Tibial nerve (tissue), 4 donors: ENCODE measurements around the gene HGS. TPM values are rescaled to one million over a fixed set of nuclear protein-coding genes. Genes with fewer than 3 reads are reported as not detected.

Source experiments
- DNase-seq, 2 donors: peaks; one replicate each; pipeline ENCODE4 v3.0.0-alpha.2; 2019; ENCODE audit warnings: low spot score in 2 of 2
- H3K27ac ChIP-seq, 4 donors: fragments of 200-600 bp; sonication (generic) in 3 of 4; one replicate each; pipeline ENCODE4 v1.5.1; 2017 to 2019; ENCODE audit warnings: mild to moderate bottlenecking in 1 of 4
- H3K27me3 ChIP-seq, 2 donors: fragments of 200-600 bp; sonication (generic) in 1 of 2; one replicate each; pipeline versions ENCODE4 v1.5.1 to v1.6.0; 2017 to 2019
- H3K36me3 ChIP-seq, 3 donors: fragments of 200-600 bp; sonication (generic); one replicate each; pipeline ENCODE4 v1.5.1; 2018 to 2019
- H3K4me1 ChIP-seq, 4 donors: fragments of 200-600 bp; sonication (generic) in 3 of 4; one replicate each; pipeline ENCODE4 v1.5.1; 2017 to 2019
- H3K4me3 ChIP-seq, 4 donors: fragments of 200-600 bp; sonication (generic) in 3 of 4; one replicate each; pipeline ENCODE4 v1.5.1; 2017 to 2019; ENCODE audit warnings: mild to moderate bottlenecking in 1 of 4, moderate library complexity in 1 of 4
- H3K9me3 ChIP-seq, 4 donors: fragments of 200-600 bp; sonication (generic) in 3 of 4; one replicate each; pipeline ENCODE4 v1.5.1; 2017 to 2019
- EP300 ChIP-seq, 2 donors: sonication (generic); formaldehyde crosslinking; IDR thresholded peaks; one replicate each; pipeline ENCODE4 v1.6.1; 2017; ENCODE audit warnings: antibody characterized with exemption in 2 of 2, mild to moderate bottlenecking in 1 of 2
- POLR2A ChIP-seq, 2 donors: fragments of 450-650 bp; IDR thresholded peaks; one replicate each; pipeline ENCODE4 v1.6.1; 2017; ENCODE audit warnings: antibody characterized with exemption in 2 of 2, mild to moderate bottlenecking in 2 of 2, moderate library complexity in 2 of 2
- WGBS, 2 donors: methylation state at CpG; one replicate each; pipeline ENCODE4 v1.1.5; 2018; 5-methylcytosine and 5-hydroxymethylcytosine counted together
- total RNA-seq, 4 donors: library from RNA; depleted of rRNA; stranded (reverse); fragments of >200 nt; gene quantifications; one replicate each; pipeline ENCODE4 v1.1.0, GENCODE V29; 2016
- TF ChIP-seq, protein P1 (sequence below), 5 experiments: fragments of 200-600 bp in 3 of 5; fragments of 450-650 bp in 2 of 5; sonication (generic) in 3 of 5; IDR thresholded peaks; one replicate each; pipeline ENCODE4 v1.5.1; 2016 to 2019; ENCODE audit warnings: antibody characterized with exemption in 5 of 5, mild to moderate bottlenecking in 3 of 5, moderate library complexity in 2 of 5

HGS gene
- total RNA-seq, 4 donors from 2014 or later: 75.2 to 166 (median 104) TPM

DNA sequence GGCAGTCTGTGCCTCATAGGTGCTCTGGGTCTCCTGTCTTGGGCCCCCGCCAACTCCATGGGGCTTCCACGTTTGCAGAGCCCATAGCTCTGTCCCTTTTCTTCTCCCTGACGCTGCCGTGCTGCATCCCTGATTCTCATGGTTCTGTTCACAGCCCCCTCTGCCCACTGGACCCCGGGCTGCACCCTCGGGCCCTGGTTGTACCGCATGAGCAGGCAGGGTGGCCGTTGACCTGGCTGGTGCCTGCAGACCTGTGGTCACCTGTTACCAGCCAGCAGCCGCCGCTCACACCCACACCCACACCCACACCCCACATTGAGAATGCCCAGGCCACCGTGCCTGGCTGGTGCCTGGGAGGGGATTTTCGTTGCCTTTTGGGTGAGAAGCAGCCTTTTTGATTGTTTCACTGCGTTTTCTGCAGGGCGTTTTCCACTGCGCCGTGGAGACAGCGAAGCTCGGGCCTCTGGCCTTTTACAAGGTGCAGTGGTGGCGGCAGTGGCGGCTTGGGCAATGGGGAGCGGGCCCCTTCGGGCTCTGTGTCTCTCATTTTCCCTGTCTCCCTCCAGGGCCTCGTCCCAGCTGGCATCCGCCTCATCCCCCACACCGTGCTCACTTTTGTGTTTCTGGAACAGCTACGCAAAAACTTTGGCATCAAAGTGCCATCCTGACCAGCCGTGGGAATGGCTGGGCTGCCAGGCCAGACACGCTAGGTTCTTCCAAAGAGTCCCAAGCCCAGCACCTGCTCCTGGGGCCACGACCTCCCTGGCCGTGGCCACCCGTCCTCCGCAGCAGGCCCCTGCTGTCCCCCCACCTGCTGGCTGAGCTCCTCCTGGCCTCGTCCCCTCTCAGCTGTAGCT is 35.8 kb downstream of the HGS start:
- TF ChIP-seq, protein P1, sequence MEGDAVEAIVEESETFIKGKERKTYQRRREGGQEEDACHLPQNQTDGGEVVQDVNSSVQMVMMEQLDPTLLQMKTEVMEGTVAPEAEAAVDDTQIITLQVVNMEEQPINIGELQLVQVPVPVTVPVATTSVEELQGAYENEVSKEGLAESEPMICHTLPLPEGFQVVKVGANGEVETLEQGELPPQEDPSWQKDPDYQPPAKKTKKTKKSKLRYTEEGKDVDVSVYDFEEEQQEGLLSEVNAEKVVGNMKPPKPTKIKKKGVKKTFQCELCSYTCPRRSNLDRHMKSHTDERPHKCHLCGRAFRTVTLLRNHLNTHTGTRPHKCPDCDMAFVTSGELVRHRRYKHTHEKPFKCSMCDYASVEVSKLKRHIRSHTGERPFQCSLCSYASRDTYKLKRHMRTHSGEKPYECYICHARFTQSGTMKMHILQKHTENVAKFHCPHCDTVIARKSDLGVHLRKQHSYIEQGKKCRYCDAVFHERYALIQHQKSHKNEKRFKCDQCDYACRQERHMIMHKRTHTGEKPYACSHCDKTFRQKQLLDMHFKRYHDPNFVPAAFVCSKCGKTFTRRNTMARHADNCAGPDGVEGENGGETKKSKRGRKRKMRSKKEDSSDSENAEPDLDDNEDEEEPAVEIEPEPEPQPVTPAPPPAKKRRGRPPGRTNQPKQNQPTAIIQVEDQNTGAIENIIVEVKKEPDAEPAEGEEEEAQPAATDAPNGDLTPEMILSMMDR (IDR thresholded peaks at IDR 0.05): no peak
- TF ChIP-seq POLR2A (IDR thresholded peaks at IDR 0.05) (no peak), EP300 (IDR thresholded peaks at IDR 0.05) (no peak)

DNA sequence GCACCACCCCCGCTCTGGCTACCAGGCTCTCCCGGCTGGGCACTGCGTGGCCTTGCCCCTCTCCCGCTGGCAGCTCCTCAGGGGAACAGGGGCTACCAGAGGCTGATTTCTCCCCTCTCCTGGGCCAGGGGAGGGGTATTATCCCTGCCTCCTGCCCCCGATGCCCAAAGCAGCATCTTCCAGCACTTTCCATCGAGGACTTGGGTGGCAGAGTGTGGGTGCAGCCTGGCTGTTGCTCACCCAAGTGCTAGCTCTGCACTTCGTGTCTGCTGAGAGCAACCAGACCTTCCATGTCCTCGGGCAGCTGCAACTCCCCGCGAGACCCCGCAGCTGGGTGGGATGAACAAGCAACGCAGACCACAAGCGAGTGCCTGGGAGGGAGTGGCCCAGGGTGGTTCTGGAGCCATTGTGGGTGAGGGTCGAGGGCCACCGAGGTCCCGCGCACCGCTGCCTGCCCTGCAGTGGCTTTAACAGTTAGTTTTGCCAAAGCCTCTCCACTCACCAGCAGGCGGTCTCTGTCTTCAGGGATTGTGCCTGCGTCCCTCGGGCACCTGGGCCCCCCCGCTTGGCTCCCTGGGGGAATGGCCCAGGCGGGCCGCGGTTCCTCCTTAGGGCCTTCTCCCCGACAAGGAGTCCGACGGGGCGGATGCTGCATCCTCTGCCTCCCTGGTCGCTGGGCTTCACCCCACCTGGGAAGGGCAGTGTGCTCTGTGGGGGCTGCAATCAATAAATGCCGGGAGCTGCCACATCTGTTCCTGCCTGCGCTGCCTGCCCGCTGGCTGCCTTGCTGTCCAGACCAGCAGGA is 36.7 kb downstream of the HGS start:
- 77 to 83% methylated on average over 23 to 29 of the region's 33 CpGs for whole genome bisulfite sequencing, 2 donors
- DNase-seq: no peak
- Histone ChIP-seq H3K4me3 (no peak overlapping the region), H3K36me3 (peaks cover 0 to 52% (median 0%) of the 10 kb centered on the region in 3 donors), H3K27ac (no peak overlapping the region), H3K27me3 (no peaks in the 10 kb centered on the region), H3K9me3 (no peaks in the 10 kb centered on the region), H3K4me1 (peaks cover 0 to 25% (median 7%) of the 10 kb centered on the region in 4 donors)
- TF ChIP-seq, protein P1 (IDR thresholded peaks at IDR 0.05): no peak
- TF ChIP-seq POLR2A (IDR thresholded peaks at IDR 0.05) (no peak), EP300 (IDR thresholded peaks at IDR 0.05) (no peak)

More for the DNA sequence above, 35.8 kb downstream of the HGS start:
- no peaks in the 10 kb centered on the region for H3K27me3 ChIP-seq
- H3K4me3 ChIP-seq: no peak overlapping the region
- no peak overlapping the region for H3K27ac ChIP-seq
- peaks cover 0 to 61% (median 0%) of the 10 kb centered on the region in 3 donors for H3K36me3 ChIP-seq
- no peaks in the 10 kb centered on the region for H3K9me3 ChIP-seq
- no peak for DNase-seq
- H3K4me1 ChIP-seq: peaks cover 0 to 34% (median 7%) of the 10 kb centered on the region in 4 donors
- 85 to 88% methylated on average over 33 of the region's 33 CpGs for WGBS, 2 donors

DNA sequence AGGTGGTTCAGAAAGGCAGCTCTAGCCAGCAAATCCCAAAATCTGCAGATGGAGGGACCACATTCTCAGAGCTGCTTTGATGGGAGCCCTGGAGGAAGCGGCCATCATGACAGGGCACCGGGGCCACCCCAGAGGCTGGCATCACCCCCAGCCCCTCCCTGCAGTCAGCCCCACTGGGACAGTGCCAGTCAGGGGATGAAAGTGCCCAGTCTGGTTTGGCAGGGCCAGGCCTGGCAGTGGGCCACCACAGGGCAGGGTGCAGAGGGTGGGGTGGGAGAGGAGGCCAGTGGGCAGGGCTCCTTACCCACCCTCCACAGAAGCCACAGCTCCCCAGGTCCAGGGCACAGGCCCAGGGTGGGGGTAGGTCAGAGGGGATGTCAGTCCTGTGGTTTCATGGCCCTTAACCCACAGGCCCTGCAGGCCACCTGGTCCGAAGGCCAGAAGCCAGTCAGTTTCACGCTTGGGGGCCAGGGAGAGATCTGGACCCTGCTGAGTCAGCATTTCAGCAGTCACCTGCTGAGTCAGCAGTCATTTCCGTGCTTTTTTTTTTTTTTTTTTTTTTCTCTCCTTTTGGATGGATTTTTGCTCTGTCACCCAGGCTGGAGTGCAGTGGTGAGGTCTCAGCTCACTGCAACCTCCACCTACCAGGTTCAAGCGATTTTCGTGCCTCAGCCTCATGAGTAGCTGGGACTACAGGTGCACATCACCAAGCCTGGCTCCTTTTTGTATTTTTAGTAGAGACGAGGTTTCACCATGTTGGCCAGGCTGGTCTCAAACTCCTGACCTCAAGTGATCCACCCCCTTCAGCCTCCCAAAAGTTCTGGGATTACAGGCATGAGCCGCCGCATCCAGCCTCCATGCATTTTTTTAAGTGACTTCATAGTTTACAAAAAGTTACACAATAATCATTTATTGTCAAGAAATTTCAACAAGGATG is 38.6 kb downstream of the HGS start:
- peaks cover 0 to 25% (median 7%) of the 10 kb centered on the region in 4 donors for H3K4me1 ChIP-seq
- H3K27me3 ChIP-seq: no peaks in the 10 kb centered on the region
- H3K4me3 ChIP-seq: no peak overlapping the region
- WGBS, 2 donors: 34 to 46% methylated on average over 9 to 10 of the region's 10 CpGs
- TF ChIP-seq, protein P1 (IDR thresholded peaks at IDR 0.05): no peak
- TF ChIP-seq EP300 (IDR thresholded peaks at IDR 0.05) (no peak), POLR2A (IDR thresholded peaks at IDR 0.05) (no peak)
- H3K27ac ChIP-seq: no peak overlapping the region
- H3K9me3 ChIP-seq: no peaks in the 10 kb centered on the region
- peaks cover 0 to 33% (median 0%) of the 10 kb centered on the region in 3 donors for H3K36me3 ChIP-seq
- no peak for DNase-seq

DNA sequence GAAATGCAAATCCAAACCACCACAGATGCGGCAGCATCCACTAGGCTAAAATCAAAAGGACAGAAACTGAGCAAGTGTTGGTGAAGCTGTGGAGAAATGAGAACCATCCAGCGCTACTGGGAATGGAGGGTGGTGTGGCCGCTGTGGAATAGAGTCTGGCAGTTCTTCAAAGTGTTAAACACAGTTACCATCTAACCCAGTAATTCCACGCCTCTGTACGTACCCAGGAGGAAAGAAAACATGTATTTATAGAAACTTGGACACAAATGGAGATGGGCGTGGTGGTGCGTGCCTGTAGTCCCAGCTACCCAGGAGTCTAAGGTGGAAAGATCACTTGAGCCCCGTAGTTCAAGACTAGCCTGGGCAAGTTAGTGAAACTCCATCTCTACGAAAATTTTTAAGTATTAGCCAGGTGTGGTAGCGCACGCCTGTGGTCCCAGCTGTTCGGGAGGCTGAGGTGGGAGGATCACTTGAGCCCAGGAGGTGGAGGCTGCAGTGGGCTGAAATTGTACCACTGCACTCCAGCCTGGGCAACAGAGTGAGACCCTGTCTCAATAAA is 39.9 kb downstream of the HGS start:
- Histone ChIP-seq H3K36me3 (peaks cover 0 to 20% (median 0%) of the 10 kb centered on the region in 3 donors), H3K4me1 (peaks cover 0 to 25% (median 7%) of the 10 kb centered on the region in 4 donors), H3K4me3 (no peak overlapping the region), H3K9me3 (no peaks in the 10 kb centered on the region), H3K27me3 (peaks cover 0 to 2% of the 10 kb centered on the region in 2 donors), H3K27ac (no peak overlapping the region)
- WGBS, 2 donors: 45 to 46% methylated on average over 12 of the region's 12 CpGs
- TF ChIP-seq, protein P1 (IDR thresholded peaks at IDR 0.05): no peak
- no peak for TF ChIP-seq POLR2A (IDR thresholded peaks at IDR 0.05)
- no peak for TF ChIP-seq EP300 (IDR thresholded peaks at IDR 0.05)
- DNase-seq: no peak
